Stimulated activated naive CD4-positive, alpha-beta T cell (primary cell): Measurements from ENCODE around the gene DCDC2B.
A peak's percentile ranks its signal among the peaks of the same experiment; 100 is the strongest.

Experiments
- DNase-seq, 6 experiments: peaks; one replicate each; lab custom pipeline; 2025; lab: John Stamatoyannopoulos, UW

Gene DCDC2B

GRCh38 chr1:32195972-32196823 is 12.7 kb upstream of the DCDC2B start:
- peak in 2 of 6 experiments; percentile 7 to 13 for DNase-seq

DNA sequence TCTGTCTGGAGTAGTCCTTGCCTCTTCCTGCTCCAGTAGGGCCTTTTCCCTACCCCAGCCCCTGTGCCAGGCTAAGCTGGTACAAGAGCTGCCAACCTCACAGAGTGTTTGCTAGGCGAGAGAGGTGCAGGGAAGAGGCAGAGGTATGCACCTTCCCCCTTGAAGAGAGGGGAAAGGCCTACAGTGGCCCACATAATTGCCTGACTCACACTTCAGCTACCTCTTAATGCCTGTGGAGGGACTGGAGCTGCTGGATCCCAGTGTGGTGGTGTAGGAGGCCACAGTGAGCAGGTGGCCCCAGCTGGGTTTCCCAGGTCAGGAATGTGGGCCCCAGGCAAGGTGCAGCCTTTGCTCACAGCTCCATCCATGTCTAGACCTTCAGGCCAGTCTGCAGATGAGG is 11.8 kb upstream of the DCDC2B start:
- DNase-seq = no peak

DNA sequence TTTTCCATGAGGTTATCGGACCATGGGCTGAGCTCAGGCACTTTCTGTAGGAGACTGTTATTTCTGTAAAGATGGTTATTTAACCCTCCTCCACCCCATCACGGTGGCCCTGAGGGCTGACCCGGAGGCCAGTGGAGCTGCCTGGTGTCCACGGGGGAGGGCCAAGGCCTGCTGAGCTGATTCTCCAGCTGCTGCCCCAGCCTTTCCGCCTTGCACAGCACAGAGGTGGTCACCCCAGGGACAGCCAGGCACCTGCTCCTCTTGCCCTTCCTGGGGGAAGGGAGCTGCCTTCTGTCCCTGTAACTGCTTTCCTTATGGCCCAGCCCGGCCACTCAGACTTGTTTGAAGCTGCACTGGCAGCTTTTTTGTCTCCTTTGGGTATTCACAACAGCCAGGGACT is 11.1 kb upstream of the DCDC2B start:
- DNase-seq = no peak

DNA sequence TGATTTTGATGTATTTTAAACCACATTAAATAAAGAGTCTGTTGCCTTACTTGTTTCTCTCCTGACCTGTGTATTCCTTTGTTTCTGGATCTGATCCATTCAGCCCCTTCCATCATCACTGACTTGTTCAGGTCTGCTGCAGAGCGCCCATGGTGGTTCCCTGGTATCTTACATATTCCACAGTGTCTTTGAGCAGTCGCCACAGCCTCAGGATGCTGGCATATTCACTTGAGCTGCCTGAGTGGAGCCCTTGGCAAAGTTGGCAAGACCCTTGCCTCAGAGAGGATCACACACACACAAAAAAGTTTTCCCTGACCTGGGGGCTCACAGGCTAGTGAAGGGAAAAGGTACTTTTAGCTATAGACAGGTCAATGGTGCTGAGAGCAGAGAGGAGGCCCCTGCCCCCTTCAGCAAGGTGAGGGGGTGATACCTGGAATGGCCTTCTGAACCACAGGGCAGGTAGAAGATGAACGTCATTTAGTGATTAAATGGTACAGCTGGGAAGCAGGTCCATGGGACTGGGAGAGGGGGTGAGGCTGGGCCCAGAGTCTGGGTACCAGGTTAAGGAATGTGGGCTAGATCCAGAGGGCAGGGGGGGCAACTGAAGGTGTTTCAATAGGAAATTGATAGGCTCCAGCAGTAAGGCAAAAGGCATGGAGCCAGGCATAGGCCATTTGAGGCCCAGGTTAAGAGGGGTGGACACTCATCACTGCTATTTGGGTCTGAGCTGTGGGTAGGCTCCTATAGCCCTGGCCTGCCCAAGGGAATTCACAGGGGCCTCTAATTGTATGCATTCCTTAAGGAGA is 10.4 kb upstream of the DCDC2B start:
- no peak for DNase-seq

DNA sequence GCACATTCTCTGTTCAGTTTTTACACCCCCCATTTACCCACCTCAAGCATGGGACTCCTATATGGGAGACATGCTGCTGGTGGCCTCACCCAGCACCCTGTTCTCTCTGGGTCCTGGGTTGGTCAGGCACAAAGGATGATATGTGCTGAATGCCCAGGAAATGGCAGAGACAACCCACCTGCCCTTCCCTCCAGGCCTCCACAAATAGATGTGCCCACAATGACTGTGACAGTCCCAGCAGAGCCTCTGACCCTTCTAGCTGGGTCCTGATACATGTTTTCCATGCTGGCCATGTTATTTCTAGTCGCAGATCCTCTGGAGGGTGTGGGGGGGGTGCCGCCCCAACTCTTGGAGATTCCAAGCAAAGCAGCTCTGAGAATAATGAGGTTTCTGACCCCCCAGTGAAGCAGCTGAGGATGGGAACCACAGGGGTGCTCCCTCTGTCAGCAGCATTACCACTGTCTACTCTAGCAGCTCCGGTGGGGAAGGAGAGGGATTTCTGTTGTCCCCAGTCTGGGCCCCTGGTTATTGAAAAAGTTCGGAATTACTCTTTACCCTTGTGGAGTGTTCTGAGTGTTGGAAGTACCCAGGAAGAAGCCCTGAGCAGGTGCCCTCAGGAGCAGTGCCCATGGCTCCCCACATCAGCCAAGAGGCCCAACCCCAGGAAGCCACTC is 9.7 kb upstream of the DCDC2B start:
- DNase-seq = no peak

- no peak for DNase-seq
Observed at GRCh38 chr1:32199717-32200072, 9.2 kb upstream of the DCDC2B start.

GRCh38 chr1:32200226-32201010 is 8.5 kb upstream of the DCDC2B start, which contains the start of gene CCDC28B:
Gene CCDC28B, plus strand, starts transcription at chr1:32200595. Its CDS starts 1,341 bp downstream, at chr1:32201936.
- peak; percentile 46 to 80 (median 64) for DNase-seq

DNA sequence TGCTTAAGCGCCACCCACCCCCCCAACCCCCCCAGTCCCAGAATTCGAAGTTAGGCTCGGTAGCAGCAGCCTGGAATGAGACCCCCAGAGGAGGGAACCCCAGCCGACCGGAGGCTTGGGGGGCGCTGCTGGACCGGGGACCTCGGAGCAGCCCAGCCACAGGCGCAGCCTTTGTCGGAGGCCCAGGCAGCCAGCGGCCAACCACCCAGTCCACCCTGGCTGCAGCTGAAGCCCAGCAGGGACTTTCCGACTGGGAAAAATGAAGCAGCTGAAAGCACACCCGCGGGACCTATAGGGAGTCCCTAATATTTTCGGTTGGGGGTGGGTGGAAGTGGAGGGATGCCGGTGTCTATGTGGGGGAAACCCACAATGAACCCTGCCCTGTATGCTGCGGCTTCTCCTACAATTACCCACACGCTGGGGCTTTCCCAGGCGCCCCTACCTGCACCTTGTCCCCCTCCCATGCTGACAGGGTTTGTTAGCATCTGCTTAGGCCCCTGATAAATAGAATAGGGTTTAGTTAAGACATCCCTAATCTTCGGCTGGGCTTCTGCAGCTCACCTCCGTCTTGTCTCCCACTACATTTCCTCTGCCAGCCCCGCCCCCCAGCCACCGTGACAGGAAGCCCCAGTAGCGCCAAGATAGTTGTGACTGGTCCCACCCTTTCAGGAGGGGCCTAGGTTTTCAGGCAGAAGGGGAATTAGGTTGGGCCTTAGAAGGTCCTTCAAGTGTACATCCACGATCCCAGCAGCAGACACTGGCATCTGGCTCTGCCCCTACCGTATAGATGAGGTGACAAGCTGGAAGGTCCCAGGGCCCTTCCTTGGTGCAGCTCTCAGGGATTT is 7.7 kb upstream of the DCDC2B start:
- peak; percentile 66 to 80 (median 76) for DNase-seq

GRCh38 chr1:32204943-32205361 is 3.9 kb upstream of the DCDC2B start:
- no peak for DNase-seq

- DNase-seq = peak; percentile 69 to 84 (median 82)
Observed at GRCh38 chr1:32205401-32206370, 3.2 kb upstream of the DCDC2B start, which contains the start of gene IQCC. Gene IQCC, plus strand, starts transcription at chr1:32205671. Its CDS starts 11 bp downstream, at chr1:32205682.

DNA sequence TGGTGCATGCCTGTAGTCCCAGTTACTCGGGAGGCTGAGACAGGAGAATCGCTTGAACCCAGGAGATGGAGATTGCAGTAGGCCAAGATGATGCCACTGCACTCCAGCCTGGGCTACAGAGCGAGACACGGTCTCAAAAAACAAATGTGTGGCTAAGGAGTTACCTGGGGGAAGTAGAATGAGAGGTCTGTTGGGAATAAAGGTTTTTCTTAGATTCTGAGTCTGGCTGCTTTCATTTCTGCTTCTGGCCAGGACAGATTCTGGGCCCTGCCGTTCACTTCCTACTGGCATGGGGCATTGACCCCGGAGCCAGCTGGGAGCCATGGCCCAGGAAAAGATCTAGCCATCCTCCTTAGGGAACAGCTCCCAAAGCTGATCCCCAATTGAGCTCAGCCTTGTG is 420 bp upstream of the DCDC2B start:
- no peak for DNase-seq

- DNase-seq = peak in 5 of 6 experiments; percentile 17 to 59 (median 43)
Observed at GRCh38 chr1:32215629-32216480, 7.0 kb downstream of the DCDC2B start.

DNA sequence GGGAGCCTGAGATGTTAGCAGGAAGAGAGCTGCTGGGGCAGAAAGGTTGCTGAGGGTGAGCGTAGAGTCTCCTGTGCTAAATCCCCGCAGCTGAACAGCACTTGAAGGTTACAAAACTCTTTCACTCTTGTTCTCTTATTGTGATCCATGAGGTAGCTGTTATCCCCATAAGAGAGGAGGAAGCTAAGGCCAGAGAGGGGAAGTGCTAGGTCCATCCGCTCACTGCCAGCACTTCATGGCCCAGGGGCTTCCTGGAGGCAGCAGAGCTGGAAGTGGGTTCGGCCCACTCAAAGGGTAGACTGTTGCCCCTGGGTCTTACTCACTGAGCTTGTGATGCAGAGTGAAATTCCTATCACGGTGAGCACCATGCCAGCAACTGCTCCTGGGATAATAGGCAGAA is 7.7 kb downstream of the DCDC2B start:
- no peak for DNase-seq

- no peak for DNase-seq
Observed at GRCh38 chr1:32219022-32219421, 10.1 kb downstream of the DCDC2B start.

GRCh38 chr1:32220746-32221580 is 12.1 kb downstream of the DCDC2B start:
- DNase-seq = no peak

GRCh38 chr1:32221581-32221979 is 12.7 kb downstream of the DCDC2B start:
- no peak for DNase-seq

DNA sequence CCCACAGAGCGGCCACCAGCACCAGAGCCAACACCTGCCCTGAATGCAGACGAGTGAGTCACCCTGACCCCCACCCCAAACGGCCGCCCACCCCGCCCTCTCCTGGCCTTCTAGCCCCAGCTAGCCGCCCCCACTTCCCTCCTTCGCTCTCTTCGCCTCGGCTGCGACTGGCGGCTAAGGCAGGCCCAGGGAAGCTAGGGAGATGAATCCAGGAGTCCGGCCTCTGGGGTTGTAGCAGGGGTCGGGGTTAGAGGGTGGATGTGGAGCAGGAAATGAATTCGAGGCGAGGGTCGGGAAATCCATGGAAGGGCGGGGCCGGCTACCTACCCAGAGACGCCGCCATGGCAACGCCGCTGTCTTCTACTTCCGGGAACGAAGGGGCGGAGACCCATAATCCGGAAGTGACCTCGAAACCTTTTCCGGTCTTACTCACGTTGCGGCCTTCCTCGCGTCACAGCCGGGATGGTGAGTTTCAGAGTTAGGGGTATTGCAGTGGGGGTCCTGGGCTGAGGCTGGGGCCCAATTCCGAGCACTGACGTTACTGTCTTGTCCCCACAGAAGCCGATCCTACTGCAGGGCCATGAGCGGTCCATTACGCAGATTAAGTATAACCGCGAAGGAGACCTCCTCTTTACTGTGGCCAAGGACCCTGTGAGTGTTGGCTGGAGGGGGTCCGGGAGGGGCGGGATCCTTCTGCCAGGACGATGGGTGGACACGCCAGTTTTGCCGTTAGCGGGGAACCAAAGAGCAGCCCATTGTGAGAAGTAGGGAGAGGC is 13.3 kb downstream of the DCDC2B start, which contains the start of the genes EIF3I and TMEM234:
Gene EIF3I, plus strand, starts transcription at position 428 of the 776 bp plus-strand sequence. Its CDS starts 35 bp downstream, at position 463.
Gene TMEM234, minus strand, starts transcription at position 374 of the 776 bp plus-strand sequence. Its CDS starts 31 bp downstream, at position 343.
- DNase-seq = peak; percentile 80 to 90 (median 88)
